ENCODE results near the gene TBR1.

The TBR1 gene

GRCh38 chr2:161430386-161430785 is 14.3 kb downstream of the TBR1 start:
- DNase-seq, result no peak

GRCh38 chr2:161432107-161432506 is 16.0 kb downstream of the TBR1 start:
- DNase-seq, result no peak

GRCh38 chr2:161434118-161434517 is 18.0 kb downstream of the TBR1 start:
- no peak for DNase-seq

GRCh38 chr2:161436411-161436810 is 20.3 kb downstream of the TBR1 start:
- no peak for DNase-seq

GRCh38 chr2:161438598-161438997 is 22.5 kb downstream of the TBR1 start:
- no peak for DNase-seq

GRCh38 chr2:161445097-161445496 is 29.0 kb downstream of the TBR1 start:
- no peak for DNase-seq

GRCh38 chr2:161448431-161448830 is 32.3 kb downstream of the TBR1 start:
- DNase-seq, result no peak

GRCh38 chr2:161471631-161472030 is 55.5 kb downstream of the TBR1 start:
- no peak for DNase-seq

- DNase-seq, result no peak
Observed at GRCh38 chr2:161474920-161475319, 58.8 kb downstream of the TBR1 start.

Data from NCI-H1105 (cell line).